ENCODE measurements around the gene CHRND.

DNA sequence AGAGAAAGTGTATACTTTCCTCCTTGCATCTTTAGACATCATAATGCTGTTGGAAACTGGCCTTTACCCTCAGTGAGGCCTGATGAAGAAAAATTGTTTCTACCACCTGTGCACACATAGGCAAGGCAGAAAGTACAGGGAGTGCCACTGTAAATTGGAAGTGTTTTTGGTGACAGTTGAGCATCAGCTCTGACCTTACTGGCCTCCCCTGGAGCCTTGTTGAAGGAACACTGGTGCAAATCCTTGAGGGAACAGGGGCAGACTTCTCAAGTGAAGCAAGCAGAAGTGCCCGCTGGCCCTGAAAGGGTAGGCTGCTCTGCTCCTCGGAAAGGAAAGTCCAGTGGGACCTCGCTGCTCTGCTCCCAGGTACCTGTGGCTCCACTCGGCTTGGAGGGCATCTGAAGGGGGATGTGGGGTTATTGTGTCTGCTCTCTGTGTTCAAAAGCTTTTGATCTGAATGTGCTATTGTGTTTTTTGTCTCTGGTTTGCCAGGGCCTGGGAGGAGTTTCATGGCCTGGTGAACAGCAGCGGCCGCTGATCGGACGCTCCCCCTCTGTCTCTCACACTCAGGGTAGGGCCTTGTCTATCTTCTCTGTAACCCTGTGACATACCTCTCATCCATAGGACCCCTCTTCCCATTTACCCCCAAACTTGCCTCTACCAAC is 47.9 kb downstream of the CHRND start:
- TF ChIP-seq CREB1 (CRISPR knock-in tag; IDR thresholded peaks at IDR 0.05; ENCODE audit: low read depth) (no peak), EZH2 (IDR thresholded peaks at IDR 0.05; ENCODE audit: low read depth, unreplicated experiment) (no peak), ZNF114 (CRISPR knock-in tag; IDR thresholded peaks at IDR 0.05) (no peak), POLR2AphosphoS5 (IDR thresholded peaks at IDR 0.05; ENCODE audit: low read depth) (no peak)
- TF ChIP-seq, protein P1, sequence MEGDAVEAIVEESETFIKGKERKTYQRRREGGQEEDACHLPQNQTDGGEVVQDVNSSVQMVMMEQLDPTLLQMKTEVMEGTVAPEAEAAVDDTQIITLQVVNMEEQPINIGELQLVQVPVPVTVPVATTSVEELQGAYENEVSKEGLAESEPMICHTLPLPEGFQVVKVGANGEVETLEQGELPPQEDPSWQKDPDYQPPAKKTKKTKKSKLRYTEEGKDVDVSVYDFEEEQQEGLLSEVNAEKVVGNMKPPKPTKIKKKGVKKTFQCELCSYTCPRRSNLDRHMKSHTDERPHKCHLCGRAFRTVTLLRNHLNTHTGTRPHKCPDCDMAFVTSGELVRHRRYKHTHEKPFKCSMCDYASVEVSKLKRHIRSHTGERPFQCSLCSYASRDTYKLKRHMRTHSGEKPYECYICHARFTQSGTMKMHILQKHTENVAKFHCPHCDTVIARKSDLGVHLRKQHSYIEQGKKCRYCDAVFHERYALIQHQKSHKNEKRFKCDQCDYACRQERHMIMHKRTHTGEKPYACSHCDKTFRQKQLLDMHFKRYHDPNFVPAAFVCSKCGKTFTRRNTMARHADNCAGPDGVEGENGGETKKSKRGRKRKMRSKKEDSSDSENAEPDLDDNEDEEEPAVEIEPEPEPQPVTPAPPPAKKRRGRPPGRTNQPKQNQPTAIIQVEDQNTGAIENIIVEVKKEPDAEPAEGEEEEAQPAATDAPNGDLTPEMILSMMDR (conservative IDR thresholded peaks at IDR 0.05; ENCODE audit: low read depth in 2 of 2) = no peak

Measured in GM23338 (cell line).